Measurements from ENCODE around the gene GABRE.

DNA sequence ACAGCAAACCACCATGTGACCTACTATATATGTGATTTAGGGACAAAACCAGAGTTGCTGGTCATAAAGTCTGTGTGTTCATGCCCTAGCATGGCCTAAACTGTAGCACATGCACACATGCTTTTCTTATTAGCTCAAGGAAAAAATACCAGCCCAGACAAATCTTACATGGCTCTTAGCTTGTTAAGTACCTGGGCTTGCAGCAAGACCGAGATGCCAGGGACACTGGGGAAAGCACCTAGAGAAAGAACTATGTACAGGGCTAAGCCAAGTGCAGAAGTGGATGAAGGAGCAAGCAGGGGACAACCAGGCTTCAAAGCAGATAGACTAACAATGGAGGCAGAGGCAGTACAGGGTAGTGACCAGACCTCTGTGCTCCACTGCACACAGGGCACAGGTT, 3.4 kb upstream of the GABRE start:
- TF ChIP-seq CTCF (IDR thresholded peaks at IDR 0.05) (no peak), POLR2AphosphoS5 (IDR thresholded peaks at IDR 0.05) (no peak), POLR2A (IDR thresholded peaks at IDR 0.05) (no peak), EP300 (IDR thresholded peaks at IDR 0.05) (no peak)
